Measurements from ENCODE around the gene IL10.

GRCh38 chr1:206787891-206788290 lies 15.6 kb upstream of the IL10 start:
- TF ChIP-seq CTCF (IDR thresholded peaks at IDR 0.05) (no peak), POLR2A (IDR thresholded peaks at IDR 0.05) (no peak)

Measured in heart left ventricle (tissue), 13 donors.